Raji (cell line): ENCODE results near the gene ATP10B.

ENCODE experiments used
- POLR2A ChIP-seq: IDR thresholded peaks from 2 replicates; pipeline ENCODE4 v1.6.1; 2011; ENCODE audit warnings: low read depth, low read length, control low read depth; ENCODE audit not compliant: insufficient read depth

The ATP10B gene

GRCh38 chr5:160742446-160742845 is 109.6 kb downstream of the ATP10B start:
- no peak for TF ChIP-seq POLR2A

GRCh38 chr5:160727296-160727997 is 124.6 kb downstream of the ATP10B start:
- no peak for TF ChIP-seq POLR2A

- no peak for TF ChIP-seq POLR2A
Measured at GRCh38 chr5:160726721-160727120, 125.3 kb downstream of the ATP10B start.

GRCh38 chr5:160720822-160721221 is 131.2 kb downstream of the ATP10B start:
- no peak for TF ChIP-seq POLR2A

GRCh38 chr5:160703547-160704189 is 148.3 kb downstream of the ATP10B start:
- TF ChIP-seq POLR2A = no peak

GRCh38 chr5:160702934-160703333 is 149.1 kb downstream of the ATP10B start:
- TF ChIP-seq POLR2A = no peak

GRCh38 chr5:160702311-160702803 is 149.7 kb downstream of the ATP10B start:
- TF ChIP-seq POLR2A = no peak

GRCh38 chr5:160701403-160701802 is 150.6 kb downstream of the ATP10B start:
- TF ChIP-seq POLR2A = no peak

GRCh38 chr5:160699301-160699700 is 152.7 kb downstream of the ATP10B start:
- TF ChIP-seq POLR2A = no peak

GRCh38 chr5:160697281-160697680 is 154.7 kb downstream of the ATP10B start:
- no peak for TF ChIP-seq POLR2A

- no peak for TF ChIP-seq POLR2A
Measured at GRCh38 chr5:160694896-160695295, 157.1 kb downstream of the ATP10B start.

- TF ChIP-seq POLR2A = no peak
Measured at GRCh38 chr5:160693831-160694465, 158.1 kb downstream of the ATP10B start.

- no peak for TF ChIP-seq POLR2A
Measured at GRCh38 chr5:160692271-160692670, 159.7 kb downstream of the ATP10B start.

- no peak for TF ChIP-seq POLR2A
Measured at GRCh38 chr5:160685695-160686094, 166.3 kb downstream of the ATP10B start.

- no peak for TF ChIP-seq POLR2A
Measured at GRCh38 chr5:160685219-160685618, 166.8 kb downstream of the ATP10B start.

GRCh38 chr5:160679567-160680309 is 172.3 kb downstream of the ATP10B start:
- no peak for TF ChIP-seq POLR2A

GRCh38 chr5:160675988-160676387 is 176.0 kb downstream of the ATP10B start:
- no peak for TF ChIP-seq POLR2A
